ENCODE results near the gene PSMD13.

The PSMD13 gene

DNA sequence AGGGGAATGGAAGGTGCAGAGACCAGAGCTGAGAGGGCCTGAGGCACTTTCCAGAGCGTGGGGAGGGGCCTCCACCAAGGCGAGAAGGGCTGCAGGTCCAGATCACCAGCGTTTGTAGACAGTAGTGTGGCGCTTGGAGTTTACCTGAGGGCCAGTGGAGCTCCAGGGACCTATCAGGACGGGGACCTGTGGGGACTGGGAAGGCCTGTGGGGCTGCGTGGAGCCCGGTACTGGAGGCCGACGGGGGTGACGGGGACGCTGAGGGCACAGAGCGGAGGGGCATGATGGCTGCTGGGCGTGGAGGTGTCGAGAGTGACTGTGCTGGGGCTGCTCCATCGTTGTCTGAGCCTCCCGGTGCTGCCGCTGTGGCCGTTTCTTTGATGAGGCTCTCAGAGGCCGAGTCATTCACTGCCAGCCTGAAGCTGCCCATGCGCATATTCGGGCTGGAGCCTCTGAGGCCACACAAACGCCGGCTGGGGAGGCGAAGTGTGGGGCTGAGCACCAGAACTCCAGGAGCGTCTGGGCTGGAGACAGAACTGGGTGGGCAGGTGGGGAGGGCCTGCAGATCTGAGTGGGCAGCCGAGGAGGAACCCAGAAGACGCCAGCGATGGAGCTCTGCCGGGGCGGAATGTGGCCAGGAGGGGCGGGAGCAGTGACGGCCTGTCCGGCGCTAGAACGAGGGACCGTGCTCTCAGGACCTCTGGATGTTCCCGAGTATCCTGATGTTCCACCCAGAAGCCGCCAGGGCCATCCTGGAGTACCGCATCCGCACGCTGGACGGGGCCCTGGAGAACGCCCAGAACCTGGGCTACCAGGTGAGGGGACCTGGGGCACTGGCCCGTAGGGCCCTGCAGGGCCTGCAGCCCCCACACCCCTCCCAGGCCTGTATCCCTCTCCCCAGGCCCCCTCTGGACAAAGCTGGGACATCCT lies 54.8 kb downstream of the PSMD13 start:
- no peak overlapping the region for H3K4me3 ChIP-seq (replicated peaks; ENCODE audit: low read depth, low read length)
- no peak for TF ChIP-seq CTCF (IDR thresholded peaks at IDR 0.05; ENCODE audit: low read depth, low read length, missing control alignments)
- no peak for DNase-seq (ENCODE audit: extremely low read depth, low read depth)

DNA sequence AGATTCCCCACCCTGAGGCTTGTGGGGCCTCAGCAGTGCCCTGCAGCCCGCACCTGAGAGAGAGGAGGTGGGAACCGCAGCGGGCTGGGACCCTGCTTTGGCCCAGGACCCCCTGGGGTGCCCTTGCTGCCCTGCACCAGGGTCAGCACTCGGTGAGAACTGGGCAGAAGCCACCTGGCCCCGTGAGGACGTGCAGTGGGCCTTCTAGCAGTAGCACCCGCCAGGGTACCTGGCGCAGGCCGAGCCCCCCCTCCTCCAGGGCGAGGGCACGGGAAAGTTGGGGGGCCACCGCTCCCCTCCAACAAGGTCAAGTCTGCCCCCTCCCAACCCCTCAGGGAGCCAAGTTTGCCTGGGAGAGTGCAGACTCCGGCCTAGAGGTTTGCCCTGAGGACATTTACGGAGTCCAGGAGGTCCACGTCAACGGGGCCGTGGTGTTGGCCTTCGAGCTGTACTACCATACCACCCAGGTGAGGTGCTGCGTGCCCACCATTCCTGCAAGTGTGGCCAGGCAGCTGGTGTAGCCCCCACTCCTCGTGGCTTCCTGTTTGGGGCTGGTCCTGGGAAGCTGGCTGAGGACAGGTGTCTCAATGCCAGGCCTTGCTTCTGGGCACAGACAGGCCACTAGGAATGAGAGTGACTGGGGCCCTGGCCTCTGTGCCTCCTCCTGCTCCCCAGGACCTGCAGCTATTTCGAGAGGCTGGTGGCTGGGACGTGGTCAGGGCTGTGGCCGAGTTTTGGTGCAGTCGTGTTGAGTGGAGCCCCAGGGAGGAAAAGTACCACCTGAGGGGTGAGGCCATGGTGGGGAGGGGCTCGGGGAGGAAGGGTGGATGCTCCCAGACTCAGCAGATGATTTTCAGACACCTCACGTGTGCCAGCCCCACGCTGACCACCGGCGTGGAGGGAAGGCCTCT lies 55.7 kb downstream of the PSMD13 start:
- no peak for DNase-seq (ENCODE audit: extremely low read depth, low read depth)
- H3K4me3 ChIP-seq (replicated peaks; ENCODE audit: low read depth, low read length): no peak overlapping the region
- no peak for TF ChIP-seq CTCF (IDR thresholded peaks at IDR 0.05; ENCODE audit: low read depth, low read length, missing control alignments)

DNA sequence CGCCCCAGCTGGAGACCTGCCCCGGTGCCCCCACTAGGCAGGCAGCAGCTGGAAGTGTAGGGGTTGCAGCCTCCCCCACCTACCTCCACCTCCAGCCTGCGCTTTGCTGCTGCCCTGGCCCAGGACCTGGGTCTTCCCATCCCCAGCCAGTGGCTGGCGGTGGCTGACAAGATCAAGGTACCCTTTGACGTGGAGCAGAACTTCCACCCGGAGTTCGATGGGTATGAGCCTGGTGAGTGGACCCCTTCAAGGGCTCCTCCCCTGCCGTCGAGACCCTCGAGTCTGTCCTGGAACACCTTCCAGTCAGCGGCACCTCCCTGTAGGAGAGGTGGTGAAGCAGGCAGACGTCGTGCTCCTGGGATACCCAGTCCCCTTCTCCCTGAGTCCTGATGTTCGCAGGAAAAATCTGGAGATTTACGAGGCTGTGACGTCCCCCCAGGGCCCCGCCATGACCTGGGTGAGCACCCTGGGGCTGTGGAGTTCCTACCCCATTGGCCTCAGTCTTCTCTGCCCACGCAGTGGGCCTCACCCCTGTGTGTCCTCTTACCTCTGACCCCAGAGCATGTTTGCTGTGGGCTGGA lies 56.6 kb downstream of the PSMD13 start:
- no peak for TF ChIP-seq CTCF (IDR thresholded peaks at IDR 0.05; ENCODE audit: low read depth, low read length, missing control alignments)
- H3K4me3 ChIP-seq (replicated peaks; ENCODE audit: low read depth, low read length): no peak overlapping the region
- DNase-seq (ENCODE audit: extremely low read depth, low read depth): no peak

GRCh38 chr11:293852-294661 lies 57.3 kb downstream of the PSMD13 start:
- no peak for TF ChIP-seq CTCF (IDR thresholded peaks at IDR 0.05; ENCODE audit: low read depth, low read length, missing control alignments)
- no peak overlapping the region for H3K4me3 ChIP-seq (replicated peaks; ENCODE audit: low read depth, low read length)
- no peak for DNase-seq (ENCODE audit: extremely low read depth, low read depth)

DNA sequence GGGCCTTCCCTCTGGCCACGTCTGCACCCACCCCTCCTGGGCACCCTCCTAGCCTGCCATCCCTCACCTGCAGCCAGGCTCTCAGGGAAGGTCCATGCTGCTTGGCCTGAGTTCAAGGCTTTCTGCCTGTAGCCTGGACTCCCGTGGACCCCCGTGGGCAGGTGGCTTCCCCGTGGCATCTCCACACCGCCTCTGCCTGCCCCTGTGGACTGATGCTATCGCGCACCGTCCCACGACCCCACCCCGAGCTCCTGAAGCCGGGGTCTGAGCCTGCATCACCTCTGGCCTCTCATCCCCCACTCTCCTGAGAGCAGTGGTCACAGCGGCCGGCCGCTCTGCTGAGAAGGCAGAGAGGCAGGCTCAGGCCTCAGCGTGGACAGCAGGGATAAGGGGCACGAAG lies 58.0 kb downstream of the PSMD13 start:
- DNase-seq (ENCODE audit: extremely low read depth, low read depth): no peak
- no peak for TF ChIP-seq CTCF (IDR thresholded peaks at IDR 0.05; ENCODE audit: low read depth, low read length, missing control alignments)
- no peak overlapping the region for H3K4me3 ChIP-seq (replicated peaks; ENCODE audit: low read depth, low read length)

All from HFF-Myc (cell line).